Astrocyte of the spinal cord (primary cell): ENCODE results near the gene KRTAP22-1.

Source experiments
- DNase-seq: peaks from one replicate; pipeline ENCODE4 v3.0.0; 2011; ENCODE audit warnings: low read depth, low spot score
- H3K4me3 ChIP-seq: 2 replicates; pipeline ENCODE4 v1.5.1; 2011; ENCODE audit warnings: low read depth, mild to moderate bottlenecking, low read length, moderate library complexity
- CTCF ChIP-seq: IDR thresholded peaks from 2 replicates; pipeline ENCODE4 v1.5.1; 2012; ENCODE audit warnings: low read depth, mild to moderate bottlenecking, low read length, inconsistent platforms
- in situ Hi-C: cut with HindIII; loops from 2 replicates; pipeline ENCODE4 v1.10.0; 2017; ENCODE audit warnings: low sequenced_read_pairs

Gene KRTAP22-1

GRCh38 chr21:30616125-30616524, 15.2 kb downstream of the KRTAP22-1 start, which contains the start of gene KRTAP20-1:
KRTAP20-1 (plus strand) TSS chr21:30616425; CDS start chr21:30616455, 30 bp downstream.
- H3K4me3 ChIP-seq, result no peak within 1 kb of the TSS
- TF ChIP-seq CTCF, result no peak
- in situ Hi-C loops, result no loop called here
- DNase-seq, result no peak

GRCh38 chr21:30620080-30620479, 19.2 kb downstream of the KRTAP22-1 start:
- no peak overlapping the region for H3K4me3 ChIP-seq
- DNase-seq, result no peak
- in situ Hi-C loops, result no loop called here
- TF ChIP-seq CTCF, result no peak

GRCh38 chr21:30620522-30620921, 19.6 kb downstream of the KRTAP22-1 start, which contains the start of gene KRTAP20-4:
KRTAP20-4 (plus strand) TSS chr21:30620627.
- in situ Hi-C loops, result no loop called here
- TF ChIP-seq CTCF, result no peak
- DNase-seq, result no peak
- no peak within 1 kb of the TSS for H3K4me3 ChIP-seq

GRCh38 chr21:30623362-30623761, 22.5 kb downstream of the KRTAP22-1 start:
- in situ Hi-C loops, result no loop called here
- TF ChIP-seq CTCF, result no peak
- DNase-seq, result no peak
- H3K4me3 ChIP-seq, result no peak overlapping the region

- TF ChIP-seq CTCF, result no peak
- DNase-seq, result no peak
- in situ Hi-C loops, result no loop called here
Observed at GRCh38 chr21:30625449-30626165, 24.7 kb downstream of the KRTAP22-1 start.

GRCh38 chr21:30628109-30628508, 27.2 kb downstream of the KRTAP22-1 start:
- no peak for TF ChIP-seq CTCF
- no peak for DNase-seq
- in situ Hi-C loops, result no loop called here

More at GRCh38 chr21:30625449-30626165, 24.7 kb downstream of the KRTAP22-1 start:
- no peak overlapping the region for H3K4me3 ChIP-seq

More at GRCh38 chr21:30628109-30628508, 27.2 kb downstream of the KRTAP22-1 start:
- H3K4me3 ChIP-seq, result no peak overlapping the region
